Esophagus squamous epithelium (tissue), 5 donors: ENCODE measurements around the gene HSD3B2. TPM values are rescaled to one million over a fixed set of nuclear protein-coding genes. Genes with fewer than 3 reads are reported as not detected.

Experiments
- DNase-seq: peaks from one replicate; lab custom pipeline; 2025; lab: John Stamatoyannopoulos, UW
- H3K27ac ChIP-seq, 4 donors: fragments of 200-600 bp; sonication (generic); one replicate each; pipeline ENCODE4 v1.5.1; 2016 to 2019; ENCODE audit warnings: mild to moderate bottlenecking in 1 of 4
- H3K27me3 ChIP-seq, 4 donors: fragments of 200-600 bp; sonication (generic); 1 replicate in 3 of 4; 2 replicates in 1 of 4; pipeline versions ENCODE4 v1.5.1 to v1.6.0; 2017 to 2021; ENCODE audit warnings: antibody characterized with exemption in 1 of 4
- H3K36me3 ChIP-seq, 3 donors: fragments of 200-600 bp; sonication (generic); one replicate each; pipeline ENCODE4 v1.5.1; 2016 to 2019
- H3K4me1 ChIP-seq, 3 donors: fragments of 200-600 bp; sonication (generic); one replicate each; pipeline ENCODE4 v1.5.1; 2017 to 2019
- H3K4me3 ChIP-seq, 4 donors: fragments of 200-600 bp; sonication (generic); 1 replicate in 3 of 4; 2 replicates in 1 of 4; pipeline ENCODE4 v1.5.1; 2016 to 2019; ENCODE audit warnings: mild to moderate bottlenecking in 2 of 4, moderate library complexity in 1 of 4
- H3K9me3 ChIP-seq, 3 donors: fragments of 200-600 bp; sonication (generic); one replicate each; pipeline ENCODE4 v1.5.1; 2016 to 2019
- CTCF ChIP-seq, 6 experiments: fragments of 450-650 bp in 4 of 6; fragments of 200-600 bp in 2 of 6; sonication (generic) in 2 of 6; IDR thresholded peaks; one replicate each; pipeline ENCODE4 v1.5.1; 2016 to 2019; ENCODE audit warnings: antibody characterized with exemption in 6 of 6, mild to moderate bottlenecking in 4 of 6, moderate library complexity in 4 of 6
- POLR2A ChIP-seq, 4 donors: fragments of 450-650 bp; IDR thresholded peaks; one replicate each; pipeline ENCODE4 v1.6.1; 2017; ENCODE audit warnings: antibody characterized with exemption in 4 of 4, mild to moderate bottlenecking in 4 of 4, moderate library complexity in 3 of 4
- WGBS, 2 donors: methylation state at CpG; one replicate each; pipeline ENCODE4 v1.1.5; 2018; 5-methylcytosine and 5-hydroxymethylcytosine counted together
- intact Hi-C: fragments of 100-400 bp; cut with DNase I; formaldehyde crosslinking; loops from one replicate; pipeline ENCODE4 v1.15.0; 2022
- total RNA-seq, 4 donors: library from RNA; depleted of rRNA; stranded (reverse); fragments of >200 nt; gene quantifications; one replicate each; pipeline ENCODE4 v1.1.0, GENCODE V29; 2016
- donor health status: DM: yes; HTN: yes; CAD: no.

HSD3B2 gene
- not detected for total RNA-seq

- intact Hi-C loops, result no loop called here
- no peaks in the 10 kb centered on the region for H3K27me3 ChIP-seq
- no peak for DNase-seq
- H3K27ac ChIP-seq, result no peak within 1 kb of the TSS
- H3K4me1 ChIP-seq, result no peaks in the 10 kb centered on the region
- TF ChIP-seq CTCF (IDR thresholded peaks at IDR 0.05), result no peak
- no peak for TF ChIP-seq POLR2A (IDR thresholded peaks at IDR 0.05)
- H3K36me3 ChIP-seq, result no peaks in the 10 kb centered on the region
- no peak within 1 kb of the TSS for H3K4me3 ChIP-seq
- no peaks in the 10 kb centered on the region for H3K9me3 ChIP-seq
- 93 to 96% methylated on average over 2 of the region's 2 CpGs for WGBS, 2 donors
Observed at GRCh38 chr1:119414950-119415349, at the start of gene HSD3B2. TSS of gene HSD3B2 (plus strand) at chr1:119415150. CDS start at chr1:119415420, 270 bp downstream.

- intact Hi-C loops, result loop anchor here (5.0 kb wide), 1 partner anchor 79 kb away; no protein-coding TSS in a partner anchor
- peaks cover 0 to 4% (median 0%) of the 10 kb centered on the region in 4 donors for H3K27me3 ChIP-seq
Observed at GRCh38 chr1:119366424-119366823, 48.5 kb upstream of the HSD3B2 start.

GRCh38 chr1:119367432-119368124 lies 47.4 kb upstream of the HSD3B2 start:
- 58 to 65% methylated on average over 13 of the region's 13 CpGs for WGBS, 2 donors
- TF ChIP-seq CTCF (IDR thresholded peaks at IDR 0.05) (peak; percentile 33 to 94 (median 74)), POLR2A (IDR thresholded peaks at IDR 0.05) (no peak)
- DNase-seq, result no peak
- H3K27ac ChIP-seq, result no peak overlapping the region
- no peaks in the 10 kb centered on the region for H3K4me1 ChIP-seq
- intact Hi-C loops, result loop anchor here (5.0 kb wide), 1 partner anchor 80 kb away; no protein-coding TSS in a partner anchor
- H3K27me3 ChIP-seq, result peaks cover 0 to 4% (median 0%) of the 10 kb centered on the region in 4 donors
- no peak overlapping the region for H3K4me3 ChIP-seq
- H3K36me3 ChIP-seq, result no peaks in the 10 kb centered on the region
- no peaks in the 10 kb centered on the region for H3K9me3 ChIP-seq

More at GRCh38 chr1:119366424-119366823, 48.5 kb upstream of the HSD3B2 start:
- Histone ChIP-seq H3K4me3 (no peak overlapping the region), H3K9me3 (no peaks in the 10 kb centered on the region), H3K27ac (no peak overlapping the region), H3K4me1 (no peaks in the 10 kb centered on the region), H3K36me3 (no peaks in the 10 kb centered on the region)
- no peak for DNase-seq
- TF ChIP-seq POLR2A (IDR thresholded peaks at IDR 0.05), result no peak
- TF ChIP-seq CTCF (IDR thresholded peaks at IDR 0.05), result no peak
- WGBS, 2 donors, result 80 to 84% methylated on average over 3 of the region's 3 CpGs

GRCh38 chr1:119368554-119368953 lies 46.4 kb upstream of the HSD3B2 start, which contains the start of gene HAO2:
TSS of gene HAO2 (plus strand) at chr1:119368785. CDS start at chr1:119381086, 12,301 bp downstream.
- H3K27ac ChIP-seq, result no peak within 1 kb of the TSS
- WGBS, 2 donors, result 56 to 70% methylated on average over 2 of the region's 2 CpGs
- DNase-seq, result no peak
- TF ChIP-seq CTCF (IDR thresholded peaks at IDR 0.05) (no peak), POLR2A (IDR thresholded peaks at IDR 0.05) (no peak)
- H3K4me1 ChIP-seq, result peaks cover 0 to 4% (median 0%) of the 10 kb centered on the region in 3 donors
- H3K36me3 ChIP-seq, result no peaks in the 10 kb centered on the region
- intact Hi-C loops, result loop anchor here (5.0 kb wide), 1 partner anchor 81 kb away; no protein-coding TSS in a partner anchor
- no peaks in the 10 kb centered on the region for H3K9me3 ChIP-seq
- H3K4me3 ChIP-seq, result no peak within 1 kb of the TSS
- peaks cover 0 to 4% (median 0%) of the 10 kb centered on the region in 4 donors for H3K27me3 ChIP-seq

GRCh38 chr1:119370748-119371147 lies 44.2 kb upstream of the HSD3B2 start:
- no peak overlapping the region for H3K27ac ChIP-seq
- H3K9me3 ChIP-seq, result no peaks in the 10 kb centered on the region
- peaks cover 0 to 4% (median 0%) of the 10 kb centered on the region in 4 donors for H3K27me3 ChIP-seq
- no peak for DNase-seq
- WGBS, 2 donors, result 75 to 81% methylated on average over 2 of the region's 2 CpGs
- intact Hi-C loops, result no loop called here
- TF ChIP-seq CTCF (IDR thresholded peaks at IDR 0.05) (no peak), POLR2A (IDR thresholded peaks at IDR 0.05) (no peak)
- no peak overlapping the region for H3K4me3 ChIP-seq
- H3K4me1 ChIP-seq, result peaks cover 0 to 4% (median 0%) of the 10 kb centered on the region in 3 donors
- H3K36me3 ChIP-seq, result no peaks in the 10 kb centered on the region
